Measurements from ENCODE around the gene SLC7A1. TPM values are rescaled to one million over a fixed set of nuclear protein-coding genes. Genes with fewer than 3 reads are reported as not detected.

The SLC7A1 gene
- total and polyA plus RNA-seq, 2 of the 13 experiments (the other 11 are each of a cell fraction or from before 2014, with no cell fraction given), result 14.5 to 15.3 TPM

DNA sequence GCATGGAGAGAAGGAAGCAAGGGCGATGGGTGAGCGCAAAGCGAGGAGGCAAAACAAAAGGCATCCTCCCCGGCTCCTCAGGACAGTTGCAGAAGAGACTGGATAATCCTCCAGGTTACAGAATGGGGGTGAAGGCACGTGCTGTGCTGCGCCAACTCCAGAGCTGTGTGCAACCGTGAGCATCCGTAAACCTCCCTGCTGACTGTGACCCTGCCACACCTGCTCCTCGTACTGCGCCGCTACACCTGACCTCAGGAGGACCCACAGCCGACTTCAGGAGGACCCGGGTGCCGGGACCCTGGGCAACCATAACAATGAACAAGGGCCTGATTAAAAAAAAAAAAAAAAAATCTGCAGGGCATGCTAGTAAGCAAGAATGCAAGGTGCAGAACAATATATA lies 68.7 kb downstream of the SLC7A1 start (continued):
- TF ChIP-seq BRCA1 (CRISPR knock-in tag; IDR thresholded peaks at IDR 0.05), result no peak
- TF ChIP-seq ZNF383 (CRISPR knock-in tag; IDR thresholded peaks at IDR 0.05; ENCODE audit: borderline replicate concordance), result no peak
- TF ChIP-seq TEAD2 (CRISPR knock-in tag; IDR thresholded peaks at IDR 0.05), result no peak
- no peak for TF ChIP-seq ZNF564 (CRISPR knock-in tag; IDR thresholded peaks at IDR 0.05)
- TF ChIP-seq ELF4 (CRISPR knock-in tag; IDR thresholded peaks at IDR 0.05; ENCODE audit: borderline replicate concordance), result no peak
- TF ChIP-seq, protein P1, sequence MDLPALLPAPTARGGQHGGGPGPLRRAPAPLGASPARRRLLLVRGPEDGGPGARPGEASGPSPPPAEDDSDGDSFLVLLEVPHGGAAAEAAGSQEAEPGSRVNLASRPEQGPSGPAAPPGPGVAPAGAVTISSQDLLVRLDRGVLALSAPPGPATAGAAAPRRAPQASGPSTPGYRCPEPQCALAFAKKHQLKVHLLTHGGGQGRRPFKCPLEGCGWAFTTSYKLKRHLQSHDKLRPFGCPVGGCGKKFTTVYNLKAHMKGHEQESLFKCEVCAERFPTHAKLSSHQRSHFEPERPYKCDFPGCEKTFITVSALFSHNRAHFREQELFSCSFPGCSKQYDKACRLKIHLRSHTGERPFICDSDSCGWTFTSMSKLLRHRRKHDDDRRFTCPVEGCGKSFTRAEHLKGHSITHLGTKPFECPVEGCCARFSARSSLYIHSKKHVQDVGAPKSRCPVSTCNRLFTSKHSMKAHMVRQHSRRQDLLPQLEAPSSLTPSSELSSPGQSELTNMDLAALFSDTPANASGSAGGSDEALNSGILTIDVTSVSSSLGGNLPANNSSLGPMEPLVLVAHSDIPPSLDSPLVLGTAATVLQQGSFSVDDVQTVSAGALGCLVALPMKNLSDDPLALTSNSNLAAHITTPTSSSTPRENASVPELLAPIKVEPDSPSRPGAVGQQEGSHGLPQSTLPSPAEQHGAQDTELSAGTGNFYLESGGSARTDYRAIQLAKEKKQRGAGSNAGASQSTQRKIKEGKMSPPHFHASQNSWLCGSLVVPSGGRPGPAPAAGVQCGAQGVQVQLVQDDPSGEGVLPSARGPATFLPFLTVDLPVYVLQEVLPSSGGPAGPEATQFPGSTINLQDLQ (CRISPR knock-in tag; IDR thresholded peaks at IDR 0.05), result no peak

DNA sequence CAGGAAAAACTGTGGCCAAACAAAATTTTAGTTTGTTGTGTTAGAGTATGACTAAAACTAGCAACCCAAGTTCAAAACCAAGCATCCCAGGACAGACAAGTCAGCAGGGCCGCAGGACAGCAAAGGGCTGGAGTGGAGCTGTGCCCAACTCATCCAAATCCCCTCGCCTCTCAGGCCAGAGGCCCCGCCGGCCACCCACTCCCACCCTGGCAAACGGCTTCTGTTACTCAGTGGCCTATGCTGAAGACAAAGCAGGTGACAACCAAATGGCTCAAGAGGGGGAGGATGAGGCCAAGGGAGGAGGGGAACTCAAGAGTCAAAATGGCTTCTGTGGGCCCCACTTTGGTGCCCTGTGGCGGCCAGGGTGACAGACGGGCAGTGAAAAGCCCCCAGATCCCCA lies 69.7 kb downstream of the SLC7A1 start:
- 100% methylated on average over 3 of the region's 7 CpGs for whole genome bisulfite sequencing (ENCODE audit: low lambda C conversion rate)
- no peaks in the 10 kb centered on the region for H3K4me1 ChIP-seq (ENCODE audit: insufficient read depth, low read length)
- CTCF ChIA-PET (ENCODE audit: low intra/inter-chr PET ratio, low total read pairs), result no interaction called here
- no peaks in the 10 kb centered on the region for H3K9me3 ChIP-seq (ENCODE audit: low read length)
- no peak overlapping the region for H3K4me3 ChIP-seq (replicated peaks in 1 of 3; ENCODE audit: insufficient read depth in 1 of 3, low read depth in 2 of 3, low read length in 3 of 3)
- no peaks in the 10 kb centered on the region; the same call in none of the 2 replicates for H4K20me1 ChIP-seq (ENCODE audit: insufficient read depth, low read length)
- H2AFZ ChIP-seq (ENCODE audit: low read length), result no peak overlapping the region
- H3K27me3 ChIP-seq (ENCODE audit: control insufficient read depth in 1 of 2, insufficient read depth in 2 of 2, low read length in 2 of 2), result no peaks in the 10 kb centered on the region
- H3K79me2 ChIP-seq (ENCODE audit: insufficient read depth, low read length), result no peaks in the 10 kb centered on the region
- TF ChIP-seq CENPT (CRISPR knock-in tag; IDR thresholded peaks at IDR 0.05; ENCODE audit: low read depth) (no peak), ELF3 (CRISPR knock-in tag; IDR thresholded peaks at IDR 0.05) (no peak), ESRRA (CRISPR knock-in tag; IDR thresholded peaks at IDR 0.05; ENCODE audit: low read depth) (no peak), ZNF260 (CRISPR knock-in tag; IDR thresholded peaks at IDR 0.05; ENCODE audit: borderline replicate concordance, low read depth) (no peak)
- TF ChIP-seq, protein P2, sequence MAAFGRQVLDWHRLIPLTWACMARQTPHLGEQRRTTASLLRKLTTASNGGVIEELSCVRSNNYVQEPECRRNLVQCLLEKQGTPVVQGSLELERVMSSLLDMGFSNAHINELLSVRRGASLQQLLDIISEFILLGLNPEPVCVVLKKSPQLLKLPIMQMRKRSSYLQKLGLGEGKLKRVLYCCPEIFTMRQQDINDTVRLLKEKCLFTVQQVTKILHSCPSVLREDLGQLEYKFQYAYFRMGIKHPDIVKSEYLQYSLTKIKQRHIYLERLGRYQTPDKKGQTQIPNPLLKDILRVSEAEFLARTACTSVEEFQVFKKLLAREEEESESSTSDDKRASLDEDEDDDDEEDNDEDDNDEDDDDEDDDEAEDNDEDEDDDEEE (CRISPR knock-in tag; IDR thresholded peaks at IDR 0.05), result no peak
- TF ChIP-seq, protein P3, sequence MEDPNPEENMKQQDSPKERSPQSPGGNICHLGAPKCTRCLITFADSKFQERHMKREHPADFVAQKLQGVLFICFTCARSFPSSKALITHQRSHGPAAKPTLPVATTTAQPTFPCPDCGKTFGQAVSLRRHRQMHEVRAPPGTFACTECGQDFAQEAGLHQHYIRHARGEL (CRISPR knock-in tag; IDR thresholded peaks at IDR 0.05), result no peak
- H3K36me3 ChIP-seq (replicated peaks in 1 of 2; ENCODE audit: control insufficient read depth in 1 of 2, insufficient read depth in 2 of 2, low read length in 2 of 2), result peaks cover 41 to 80% of the 10 kb centered on the region in 2 experiments
- ATAC-seq, result no peak
- intact Hi-C loops (cut with micrococcal nuclease; ENCODE audit: unreplicated experiment), result no loop called here
- no peak for FAIRE-seq
- no TSS peak for BruUV-seq (replicated peaks)
- no peak for DNase-seq (ENCODE audit: low spot score)
- H3K27ac ChIP-seq (ENCODE audit: extremely low read length, insufficient read depth, low read length), result no peak overlapping the region
- no peak overlapping the region for H3K4me2 ChIP-seq (ENCODE audit: low read depth, low read length)
- in situ Hi-C loops (cut with HindIII; ENCODE audit: extremely low pct_ligation_motif_present, low pct_unique_long_range_greater_than_20kb), result no loop called here
- POLR2A ChIA-PET, result no interaction called here
- H3K9ac ChIP-seq (ENCODE audit: insufficient read depth, low read depth, low read length), result no peak overlapping the region
